ENCODE data around the gene PLB1. TPM values are rescaled to one million over a fixed set of nuclear protein-coding genes. Genes with fewer than 3 reads are reported as not detected.
A peak's percentile ranks its signal among the peaks of the same experiment; 100 is the strongest.

Gene PLB1
- total RNA-seq, 1 experiment from 2014 or later: 0.44 TPM

DNA sequence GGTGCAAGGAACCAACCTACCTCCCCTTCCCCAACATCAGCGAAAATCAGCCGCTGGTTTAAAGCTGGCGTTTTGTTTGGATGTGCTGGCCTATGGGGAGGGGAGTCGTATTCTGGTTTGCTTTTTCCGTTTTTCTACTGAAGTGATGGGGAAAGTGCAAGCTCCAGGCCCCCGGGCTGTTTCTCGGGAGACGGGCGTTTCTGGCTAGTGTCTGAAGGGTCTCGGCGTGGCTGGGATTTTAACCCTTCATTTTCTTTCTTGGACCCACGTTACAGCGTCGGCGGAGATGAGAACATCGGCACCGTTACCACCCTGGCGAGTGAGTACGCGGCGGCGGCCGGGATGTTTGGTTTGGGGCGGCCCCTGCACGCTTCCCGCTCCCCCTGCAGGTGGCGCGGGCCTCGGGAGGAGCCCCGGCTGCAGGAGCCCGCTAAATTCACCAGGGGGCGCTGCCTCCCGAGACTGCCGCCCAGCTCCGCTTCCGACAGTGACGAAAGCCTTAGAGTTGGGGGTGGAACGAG is 70.7 kb downstream of the PLB1 start (continued):
- TF ChIP-seq, protein P1, sequence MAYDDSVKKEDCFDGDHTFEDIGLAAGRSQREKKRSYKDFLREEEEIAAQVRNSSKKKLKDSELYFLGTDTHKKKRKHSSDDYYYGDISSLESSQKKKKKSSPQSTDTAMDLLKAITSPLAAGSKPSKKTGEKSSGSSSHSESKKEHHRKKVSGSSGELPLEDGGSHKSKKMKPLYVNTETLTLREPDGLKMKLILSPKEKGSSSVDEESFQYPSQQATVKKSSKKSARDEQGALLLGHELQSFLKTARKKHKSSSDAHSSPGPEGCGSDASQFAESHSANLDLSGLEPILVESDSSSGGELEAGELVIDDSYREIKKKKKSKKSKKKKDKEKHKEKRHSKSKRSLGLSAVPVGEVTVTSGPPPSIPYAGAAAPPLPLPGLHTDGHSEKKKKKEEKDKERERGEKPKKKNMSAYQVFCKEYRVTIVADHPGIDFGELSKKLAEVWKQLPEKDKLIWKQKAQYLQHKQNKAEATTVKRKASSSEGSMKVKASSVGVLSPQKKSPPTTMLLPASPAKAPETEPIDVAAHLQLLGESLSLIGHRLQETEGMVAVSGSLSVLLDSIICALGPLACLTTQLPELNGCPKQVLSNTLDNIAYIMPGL (CRISPR knock-in tag; IDR thresholded peaks at IDR 0.05): peak; percentile 86; the same call in 1 of the 2 replicates
- TF ChIP-seq, protein P2, sequence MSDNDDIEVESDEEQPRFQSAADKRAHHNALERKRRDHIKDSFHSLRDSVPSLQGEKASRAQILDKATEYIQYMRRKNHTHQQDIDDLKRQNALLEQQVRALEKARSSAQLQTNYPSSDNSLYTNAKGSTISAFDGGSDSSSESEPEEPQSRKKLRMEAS (CRISPR knock-in tag; IDR thresholded peaks at IDR 0.05): peak; percentile 40; the same call in 1 of the 2 replicates

DNA sequence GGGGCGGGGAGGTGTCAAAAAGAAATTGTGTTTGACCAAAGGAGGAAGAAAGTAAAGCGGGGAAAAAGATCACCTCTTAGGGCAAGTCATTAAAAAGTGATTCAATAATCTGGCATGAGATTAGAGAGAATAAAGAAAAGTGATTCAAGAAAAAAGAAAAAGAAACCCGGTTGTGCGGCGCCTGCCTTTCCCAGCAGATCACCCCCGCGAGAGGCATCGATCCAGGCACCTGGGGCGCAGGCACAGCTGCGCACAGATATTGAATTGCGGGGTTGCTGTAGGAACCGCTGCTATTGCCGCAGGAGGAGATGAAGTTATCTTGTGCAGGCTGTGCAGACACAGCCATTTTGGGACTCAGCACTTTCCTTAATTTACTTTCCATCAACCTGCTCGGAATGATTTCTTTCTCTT is 71.2 kb downstream of the PLB1 start:
- peaks cover 14% of the 10 kb centered on the region for H3K4me1 Mint-ChIP-seq
- peak; percentile 40 for ATAC-seq
- ChIA-PET CTCF (interaction anchor here (0.6 to 2.7 kb wide), 62 partner anchors 10 to 1793 kb away, joined by 3 to 50 read pairs (median 5); partner anchors contain the start of genes PPP1CB, SPDYA and TRMT61B), POLR2A (interaction anchor here (0.7 kb wide), 1 partner anchor 124 kb away, joined by 3 read pairs; no protein-coding TSS in a partner anchor)
- no peaks in the 10 kb centered on the region for H3K36me3 Mint-ChIP-seq
- peaks cover 12% of the 10 kb centered on the region for H3K27me3 Mint-ChIP-seq (ENCODE audit: low read depth)
- TF ChIP-seq, protein P3, sequence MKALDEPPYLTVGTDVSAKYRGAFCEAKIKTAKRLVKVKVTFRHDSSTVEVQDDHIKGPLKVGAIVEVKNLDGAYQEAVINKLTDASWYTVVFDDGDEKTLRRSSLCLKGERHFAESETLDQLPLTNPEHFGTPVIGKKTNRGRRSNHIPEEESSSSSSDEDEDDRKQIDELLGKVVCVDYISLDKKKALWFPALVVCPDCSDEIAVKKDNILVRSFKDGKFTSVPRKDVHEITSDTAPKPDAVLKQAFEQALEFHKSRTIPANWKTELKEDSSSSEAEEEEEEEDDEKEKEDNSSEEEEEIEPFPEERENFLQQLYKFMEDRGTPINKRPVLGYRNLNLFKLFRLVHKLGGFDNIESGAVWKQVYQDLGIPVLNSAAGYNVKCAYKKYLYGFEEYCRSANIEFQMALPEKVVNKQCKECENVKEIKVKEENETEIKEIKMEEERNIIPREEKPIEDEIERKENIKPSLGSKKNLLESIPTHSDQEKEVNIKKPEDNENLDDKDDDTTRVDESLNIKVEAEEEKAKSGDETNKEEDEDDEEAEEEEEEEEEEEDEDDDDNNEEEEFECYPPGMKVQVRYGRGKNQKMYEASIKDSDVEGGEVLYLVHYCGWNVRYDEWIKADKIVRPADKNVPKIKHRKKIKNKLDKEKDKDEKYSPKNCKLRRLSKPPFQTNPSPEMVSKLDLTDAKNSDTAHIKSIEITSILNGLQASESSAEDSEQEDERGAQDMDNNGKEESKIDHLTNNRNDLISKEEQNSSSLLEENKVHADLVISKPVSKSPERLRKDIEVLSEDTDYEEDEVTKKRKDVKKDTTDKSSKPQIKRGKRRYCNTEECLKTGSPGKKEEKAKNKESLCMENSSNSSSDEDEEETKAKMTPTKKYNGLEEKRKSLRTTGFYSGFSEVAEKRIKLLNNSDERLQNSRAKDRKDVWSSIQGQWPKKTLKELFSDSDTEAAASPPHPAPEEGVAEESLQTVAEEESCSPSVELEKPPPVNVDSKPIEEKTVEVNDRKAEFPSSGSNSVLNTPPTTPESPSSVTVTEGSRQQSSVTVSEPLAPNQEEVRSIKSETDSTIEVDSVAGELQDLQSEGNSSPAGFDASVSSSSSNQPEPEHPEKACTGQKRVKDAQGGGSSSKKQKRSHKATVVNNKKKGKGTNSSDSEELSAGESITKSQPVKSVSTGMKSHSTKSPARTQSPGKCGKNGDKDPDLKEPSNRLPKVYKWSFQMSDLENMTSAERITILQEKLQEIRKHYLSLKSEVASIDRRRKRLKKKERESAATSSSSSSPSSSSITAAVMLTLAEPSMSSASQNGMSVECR (CRISPR knock-in tag; IDR thresholded peaks at IDR 0.05; ENCODE audit: borderline replicate concordance): no peak
- TF ChIP-seq, protein P4, sequence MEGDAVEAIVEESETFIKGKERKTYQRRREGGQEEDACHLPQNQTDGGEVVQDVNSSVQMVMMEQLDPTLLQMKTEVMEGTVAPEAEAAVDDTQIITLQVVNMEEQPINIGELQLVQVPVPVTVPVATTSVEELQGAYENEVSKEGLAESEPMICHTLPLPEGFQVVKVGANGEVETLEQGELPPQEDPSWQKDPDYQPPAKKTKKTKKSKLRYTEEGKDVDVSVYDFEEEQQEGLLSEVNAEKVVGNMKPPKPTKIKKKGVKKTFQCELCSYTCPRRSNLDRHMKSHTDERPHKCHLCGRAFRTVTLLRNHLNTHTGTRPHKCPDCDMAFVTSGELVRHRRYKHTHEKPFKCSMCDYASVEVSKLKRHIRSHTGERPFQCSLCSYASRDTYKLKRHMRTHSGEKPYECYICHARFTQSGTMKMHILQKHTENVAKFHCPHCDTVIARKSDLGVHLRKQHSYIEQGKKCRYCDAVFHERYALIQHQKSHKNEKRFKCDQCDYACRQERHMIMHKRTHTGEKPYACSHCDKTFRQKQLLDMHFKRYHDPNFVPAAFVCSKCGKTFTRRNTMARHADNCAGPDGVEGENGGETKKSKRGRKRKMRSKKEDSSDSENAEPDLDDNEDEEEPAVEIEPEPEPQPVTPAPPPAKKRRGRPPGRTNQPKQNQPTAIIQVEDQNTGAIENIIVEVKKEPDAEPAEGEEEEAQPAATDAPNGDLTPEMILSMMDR (IDR thresholded peaks at IDR 0.05): peak; percentile 40; the same call in 1 of the 2 replicates
- H3K4me3 Mint-ChIP-seq: peak overlapping the region; percentile 86
- no peak overlapping the region for H3K27ac Mint-ChIP-seq
- peak; percentile 33 for DNase-seq (ENCODE audit: low spot score)
- no peaks in the 10 kb centered on the region for H3K9me3 Mint-ChIP-seq

DNA sequence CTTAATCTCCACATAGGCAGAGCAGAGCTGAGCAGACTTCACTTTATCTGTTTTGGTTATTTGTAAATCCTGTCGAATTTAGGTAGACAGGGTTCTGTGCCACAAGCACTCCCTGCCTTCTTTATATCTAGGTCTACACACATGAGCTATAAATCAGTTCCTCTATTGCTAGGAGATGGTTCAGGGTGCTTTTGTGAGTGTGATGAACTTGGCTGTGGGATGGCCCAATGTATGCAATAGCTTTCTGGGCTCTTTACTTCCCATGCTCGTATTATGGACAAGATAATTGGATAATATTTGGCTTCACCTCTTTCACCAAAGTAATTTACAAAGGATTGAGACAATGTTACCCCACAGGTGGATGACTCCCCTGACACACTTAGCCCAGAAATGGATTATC is 72.2 kb downstream of the PLB1 start:
- peak overlapping the region; percentile 86 for H3K4me3 Mint-ChIP-seq
- POLR2A ChIA-PET: interaction anchor here (0.6 kb wide), 1 partner anchor 71 kb away, joined by 7 read pairs; no protein-coding TSS in a partner anchor
- H3K36me3 Mint-ChIP-seq: no peaks in the 10 kb centered on the region
- no peak for DNase-seq (ENCODE audit: low spot score)
- CTCF ChIA-PET: interaction anchor here (0.6 to 2.7 kb wide), 11 partner anchors 13 to 850 kb away, joined by 3 to 50 read pairs (median 4); partner anchors contain the start of gene SPDYA
- H3K27ac Mint-ChIP-seq: no peak overlapping the region
- no peak for ATAC-seq
- H3K4me1 Mint-ChIP-seq: peaks cover 8% of the 10 kb centered on the region
- H3K27me3 Mint-ChIP-seq (ENCODE audit: low read depth): peaks cover 12% of the 10 kb centered on the region
- H3K9me3 Mint-ChIP-seq: no peaks in the 10 kb centered on the region
- TF ChIP-seq ZNF138 (CRISPR knock-in tag; conservative IDR thresholded peaks at IDR 0.05) (no peak), CBFB (CRISPR knock-in tag; IDR thresholded peaks at IDR 0.05; ENCODE audit: low read depth) (no peak), NR3C1 (CRISPR knock-in tag; conservative IDR thresholded peaks at IDR 0.05; ENCODE audit: low read depth) (no peak), MYBL2 (CRISPR knock-in tag; IDR thresholded peaks at IDR 0.05) (no peak), TEAD1 (CRISPR knock-in tag; IDR thresholded peaks at IDR 0.05) (no peak)
- TF ChIP-seq, protein P5, sequence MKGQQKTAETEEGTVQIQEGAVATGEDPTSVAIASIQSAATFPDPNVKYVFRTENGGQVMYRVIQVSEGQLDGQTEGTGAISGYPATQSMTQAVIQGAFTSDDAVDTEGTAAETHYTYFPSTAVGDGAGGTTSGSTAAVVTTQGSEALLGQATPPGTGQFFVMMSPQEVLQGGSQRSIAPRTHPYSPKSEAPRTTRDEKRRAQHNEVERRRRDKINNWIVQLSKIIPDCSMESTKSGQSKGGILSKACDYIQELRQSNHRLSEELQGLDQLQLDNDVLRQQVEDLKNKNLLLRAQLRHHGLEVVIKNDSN (CRISPR knock-in tag; IDR thresholded peaks at IDR 0.05): no peak
- TF ChIP-seq, protein P6, sequence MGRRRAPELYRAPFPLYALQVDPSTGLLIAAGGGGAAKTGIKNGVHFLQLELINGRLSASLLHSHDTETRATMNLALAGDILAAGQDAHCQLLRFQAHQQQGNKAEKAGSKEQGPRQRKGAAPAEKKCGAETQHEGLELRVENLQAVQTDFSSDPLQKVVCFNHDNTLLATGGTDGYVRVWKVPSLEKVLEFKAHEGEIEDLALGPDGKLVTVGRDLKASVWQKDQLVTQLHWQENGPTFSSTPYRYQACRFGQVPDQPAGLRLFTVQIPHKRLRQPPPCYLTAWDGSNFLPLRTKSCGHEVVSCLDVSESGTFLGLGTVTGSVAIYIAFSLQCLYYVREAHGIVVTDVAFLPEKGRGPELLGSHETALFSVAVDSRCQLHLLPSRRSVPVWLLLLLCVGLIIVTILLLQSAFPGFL (CRISPR knock-in tag; IDR thresholded peaks at IDR 0.05; ENCODE audit: borderline replicate concordance): no peak
- TF ChIP-seq, protein P3 (CRISPR knock-in tag; IDR thresholded peaks at IDR 0.05; ENCODE audit: borderline replicate concordance): no peak
- TF ChIP-seq, protein P1 (CRISPR knock-in tag; IDR thresholded peaks at IDR 0.05): no peak
